Ascending aorta (tissue), 2 donors: ENCODE data around the gene HSD17B11. TPM values are rescaled to one million over a fixed set of nuclear protein-coding genes. Genes with fewer than 3 reads are reported as not detected.
"Not testable (repeated sequence)": the region's sequence is repeated elsewhere in the genome, so short reads cannot be mapped to it uniquely, and the experiment has no call there.

Experiments used
- DNase-seq, 2 donors: peaks; one replicate each; pipeline ENCODE4 v3.0.0-alpha.2; 2019; ENCODE audit warnings: low spot score in 2 of 2
- H3K27ac ChIP-seq, 2 donors: fragments of 200-600 bp; sonication (generic); one replicate each; pipeline ENCODE4 v1.5.1; 2016 to 2017; ENCODE audit warnings: mild to moderate bottlenecking in 1 of 2
- H3K27me3 ChIP-seq: fragments of 200-600 bp; sonication (generic); one replicate; pipeline ENCODE4 v1.5.1; 2017
- H3K36me3 ChIP-seq, 2 donors: fragments of 200-600 bp; sonication (generic); one replicate each; pipeline ENCODE4 v1.5.1; 2016
- H3K4me1 ChIP-seq, 2 donors: fragments of 200-600 bp; sonication (generic); one replicate each; pipeline ENCODE4 v1.5.1; 2016 to 2017; ENCODE audit warnings: mild to moderate bottlenecking in 1 of 2
- H3K4me3 ChIP-seq, 2 donors: fragments of 200-600 bp; sonication (generic); one replicate each; pipeline ENCODE4 v1.5.1; 2016 to 2017; ENCODE audit warnings: mild to moderate bottlenecking in 1 of 2
- H3K9me3 ChIP-seq, 2 donors: fragments of 200-600 bp; sonication (generic); one replicate each; pipeline ENCODE4 v1.5.1; 2016
- CTCF ChIP-seq, 3 experiments: fragments of 200-600 bp in 2 of 3; fragments of 450-650 bp in 1 of 3; sonication (generic) in 2 of 3; IDR thresholded peaks; one replicate each; pipeline ENCODE4 v1.5.1; 2016 to 2019; ENCODE audit warnings: antibody characterized with exemption in 3 of 3, mild to moderate bottlenecking in 1 of 3, moderate library complexity in 1 of 3
- intact Hi-C: fragments of 100-400 bp; cut with DNase I; formaldehyde crosslinking; loops from one replicate; pipeline ENCODE4 v1.15.1; 2023
- total RNA-seq: library from RNA; depleted of rRNA; stranded (reverse); fragments of >200 nt; gene quantifications from one replicate; pipeline ENCODE4 v1.1.0, GENCODE V29; 2016

The HSD17B11 gene
- total RNA-seq, 1 donor from 2014 or later: 29.8 TPM

DNA sequence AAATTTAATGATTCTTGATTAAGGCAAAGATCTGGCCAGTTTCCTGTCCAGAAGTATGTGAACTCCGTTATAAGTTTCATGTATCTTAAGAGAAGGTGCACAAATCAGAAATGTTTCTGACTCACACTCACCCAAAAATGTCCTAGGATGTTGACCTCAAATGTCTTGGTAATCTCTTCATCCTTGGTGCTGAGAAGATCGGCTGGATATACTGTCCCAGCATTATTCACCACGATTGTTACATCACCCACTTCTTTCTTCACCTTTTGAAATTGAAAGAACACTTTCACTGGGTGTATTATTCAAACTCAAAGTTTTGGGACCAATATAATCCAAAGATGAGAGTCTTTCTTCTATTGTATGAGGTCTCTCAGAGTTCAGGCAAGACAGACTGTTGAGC lies 74.0 kb downstream of the HSD17B11 start:
- H3K27ac ChIP-seq: no peak overlapping the region
- intact Hi-C loops: no loop called here
- no peaks in the 10 kb centered on the region for H3K27me3 ChIP-seq
- no peak for DNase-seq
- no peaks in the 10 kb centered on the region for H3K4me1 ChIP-seq
- no peaks in the 10 kb centered on the region for H3K9me3 ChIP-seq
- no peaks in the 10 kb centered on the region for H3K36me3 ChIP-seq
- H3K4me3 ChIP-seq: no peak overlapping the region
- no peak for TF ChIP-seq CTCF (IDR thresholded peaks at IDR 0.05)

GRCh38 chr4:87315000-87315399 lies 76.0 kb downstream of the HSD17B11 start:
- H3K9me3 ChIP-seq, H3K4me3 ChIP-seq, H3K36me3 ChIP-seq, intact Hi-C loops, H3K27ac ChIP-seq, H3K27me3 ChIP-seq, H3K4me1 ChIP-seq, DNase-seq: not testable (repeated sequence)

GRCh38 chr4:87313756-87314155 lies 77.2 kb downstream of the HSD17B11 start:
- DNase-seq: no peak
- no peaks in the 10 kb centered on the region for H3K9me3 ChIP-seq
- peaks cover 0 to 3% of the 10 kb centered on the region in 2 donors for H3K4me1 ChIP-seq
- H3K27me3 ChIP-seq: no peaks in the 10 kb centered on the region
- no peak for TF ChIP-seq CTCF (IDR thresholded peaks at IDR 0.05)
- no peaks in the 10 kb centered on the region for H3K36me3 ChIP-seq
- no peak overlapping the region for H3K4me3 ChIP-seq
- peak overlapping the region in 1 of 2 donors; percentile 54 for H3K27ac ChIP-seq
- intact Hi-C loops: no loop called here

- no peak overlapping the region for H3K4me3 ChIP-seq
Observed at GRCh38 chr4:87311684-87312083, 79.3 kb downstream of the HSD17B11 start.

GRCh38 chr4:87310691-87311335 lies 80.2 kb downstream of the HSD17B11 start:
- no peaks in the 10 kb centered on the region for H3K9me3 ChIP-seq
- H3K27ac ChIP-seq: no peak overlapping the region
- no peaks in the 10 kb centered on the region for H3K27me3 ChIP-seq
- no peak overlapping the region for H3K4me3 ChIP-seq
- intact Hi-C loops: no loop called here
- TF ChIP-seq CTCF (IDR thresholded peaks at IDR 0.05): no peak
- DNase-seq: no peak
- peaks cover 0 to 3% of the 10 kb centered on the region in 2 donors for H3K4me1 ChIP-seq
- no peaks in the 10 kb centered on the region for H3K36me3 ChIP-seq

More at GRCh38 chr4:87311684-87312083, 79.3 kb downstream of the HSD17B11 start:
- H3K4me1 ChIP-seq: peaks cover 0 to 3% of the 10 kb centered on the region in 2 donors
- H3K27me3 ChIP-seq: no peaks in the 10 kb centered on the region
- TF ChIP-seq CTCF (IDR thresholded peaks at IDR 0.05): no peak
- no peak overlapping the region for H3K27ac ChIP-seq
- H3K9me3 ChIP-seq: no peaks in the 10 kb centered on the region
- no peaks in the 10 kb centered on the region for H3K36me3 ChIP-seq
- no peak for DNase-seq
- intact Hi-C loops: no loop called here

DNA sequence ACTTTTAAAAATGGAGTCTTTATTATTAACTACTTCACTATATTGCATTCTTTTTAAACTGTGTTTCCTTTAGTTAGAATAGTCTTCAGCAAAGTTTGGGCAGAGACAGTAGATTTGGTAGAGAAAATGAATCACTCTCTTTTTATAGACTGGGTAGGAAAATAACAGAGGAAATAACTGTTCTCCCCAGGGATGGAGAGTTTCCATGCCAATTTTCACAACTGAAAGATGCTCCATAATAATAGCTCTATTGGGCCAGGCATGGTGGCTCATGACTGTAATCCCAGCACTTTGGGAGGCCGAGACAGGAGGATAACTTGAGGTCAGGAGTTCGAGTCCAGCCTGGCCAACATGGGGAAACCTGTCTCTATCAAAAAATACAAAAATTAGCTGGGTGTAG lies 81.4 kb downstream of the HSD17B11 start:
- DNase-seq: peak in 1 of 2 donors; percentile 69
- intact Hi-C loops: no loop called here
- Histone ChIP-seq H3K27ac (peak overlapping the region in 1 of 2 donors; percentile 64), H3K4me1 (peaks cover 0 to 3% of the 10 kb centered on the region in 2 donors), H3K27me3 (no peaks in the 10 kb centered on the region), H3K4me3 (no peak overlapping the region), H3K9me3 (no peaks in the 10 kb centered on the region), H3K36me3 (no peaks in the 10 kb centered on the region)
- TF ChIP-seq CTCF (IDR thresholded peaks at IDR 0.05): no peak
